GM21529 (cell line): ENCODE results near the gene ZDHHC14.

Source experiments
- ATAC-seq: cut with Tn5 transposase; IDR thresholded peaks from one replicate; pipeline ENCODE4 v1.9.1; 2021; ENCODE audit not compliant: unreplicated experiment

ZDHHC14 gene

DNA sequence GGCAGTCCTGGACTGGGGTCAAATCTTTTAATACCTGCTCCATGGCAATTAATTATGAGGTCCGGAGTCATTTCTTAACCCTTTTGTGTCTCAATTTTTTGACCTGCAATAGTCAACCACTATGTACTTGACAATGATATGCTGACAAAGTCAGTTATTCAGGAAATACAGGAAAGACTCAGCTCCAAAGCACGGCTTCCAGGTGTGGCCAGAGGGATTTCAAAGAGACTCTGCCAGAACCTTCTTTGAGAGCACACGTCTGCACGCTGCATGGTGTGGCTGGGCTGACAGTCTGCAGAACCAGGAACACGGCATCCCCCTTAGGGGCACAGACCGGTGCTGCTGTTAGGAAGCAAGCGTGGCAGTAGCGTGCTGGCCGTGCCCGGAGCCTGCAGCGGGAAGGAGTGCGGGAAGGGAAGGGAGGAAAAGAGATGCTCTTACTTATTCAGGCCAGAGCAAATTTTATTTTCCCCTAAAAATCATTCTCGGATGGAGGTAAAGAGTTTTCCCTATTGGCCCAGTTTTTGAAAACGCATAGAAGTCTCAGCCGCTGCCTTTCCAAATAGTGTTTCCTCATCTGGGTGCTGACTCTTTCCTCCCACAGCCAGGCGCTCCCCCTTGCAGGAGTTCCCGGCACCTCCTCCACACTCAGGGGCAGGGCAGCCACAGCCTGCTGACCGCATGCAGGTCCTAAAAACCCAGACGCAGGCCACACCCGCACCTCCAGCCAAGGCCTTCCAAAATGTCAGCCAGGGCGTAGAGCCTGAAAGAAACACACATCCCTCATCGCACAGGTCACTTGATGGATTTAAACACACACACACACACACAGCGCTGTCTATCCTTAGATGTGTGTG lies 254.6 kb downstream of the ZDHHC14 start:
- ATAC-seq = no peak

DNA sequence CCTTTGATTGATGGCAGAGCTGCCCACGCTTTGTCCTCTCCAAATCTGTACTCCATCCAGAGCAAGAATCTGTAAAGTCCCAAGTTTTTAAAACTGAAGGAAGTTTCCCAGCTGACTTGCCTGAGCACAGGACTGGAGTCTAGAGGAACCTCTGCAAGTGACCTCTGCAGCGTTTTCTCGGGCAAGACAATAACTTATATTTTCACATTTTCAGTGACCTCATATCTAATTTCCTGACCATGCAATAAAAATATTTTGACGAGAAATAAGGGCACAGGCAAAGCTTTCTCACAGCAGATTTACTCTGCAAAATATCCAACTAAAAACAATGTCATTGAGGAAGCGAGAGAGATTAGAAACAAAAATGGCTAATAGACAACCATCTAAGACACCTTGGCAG lies 256.5 kb downstream of the ZDHHC14 start:
- no peak for ATAC-seq

- ATAC-seq = no peak
Measured at GRCh38 chr6:157637941-157638662, 257.1 kb downstream of the ZDHHC14 start.

DNA sequence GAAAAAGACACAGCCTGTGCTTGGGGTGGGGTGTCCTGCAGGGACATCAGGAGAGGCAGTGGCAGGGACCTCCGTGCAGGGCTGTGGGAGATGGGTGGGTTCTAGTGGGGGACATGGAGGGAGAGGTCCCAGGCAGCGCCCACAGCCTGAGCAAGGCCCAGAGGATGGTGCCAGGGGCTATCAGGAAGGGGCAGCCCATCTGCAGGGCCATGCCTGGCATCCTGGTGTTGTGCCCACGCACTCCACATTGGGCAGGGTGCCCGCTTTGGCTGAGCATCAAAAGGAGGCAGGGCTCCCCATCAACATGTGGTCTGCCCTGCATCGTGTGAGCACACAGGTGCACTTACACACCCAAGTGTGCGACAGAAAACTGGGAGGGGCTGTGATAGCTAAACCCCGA lies 257.8 kb downstream of the ZDHHC14 start:
- no peak for ATAC-seq

- no peak for ATAC-seq
Measured at GRCh38 chr6:157640746-157641451, 259.9 kb downstream of the ZDHHC14 start.

GRCh38 chr6:157641837-157642236 lies 260.8 kb downstream of the ZDHHC14 start:
- ATAC-seq = no peak

- no peak for ATAC-seq
Measured at GRCh38 chr6:157642736-157643135, 261.7 kb downstream of the ZDHHC14 start.

- no peak for ATAC-seq
Measured at GRCh38 chr6:157644043-157644810, 263.2 kb downstream of the ZDHHC14 start.

- ATAC-seq = no peak
Measured at GRCh38 chr6:157645201-157645795, 264.3 kb downstream of the ZDHHC14 start.

- ATAC-seq = no peak
Measured at GRCh38 chr6:157646012-157646411, 265.0 kb downstream of the ZDHHC14 start.

DNA sequence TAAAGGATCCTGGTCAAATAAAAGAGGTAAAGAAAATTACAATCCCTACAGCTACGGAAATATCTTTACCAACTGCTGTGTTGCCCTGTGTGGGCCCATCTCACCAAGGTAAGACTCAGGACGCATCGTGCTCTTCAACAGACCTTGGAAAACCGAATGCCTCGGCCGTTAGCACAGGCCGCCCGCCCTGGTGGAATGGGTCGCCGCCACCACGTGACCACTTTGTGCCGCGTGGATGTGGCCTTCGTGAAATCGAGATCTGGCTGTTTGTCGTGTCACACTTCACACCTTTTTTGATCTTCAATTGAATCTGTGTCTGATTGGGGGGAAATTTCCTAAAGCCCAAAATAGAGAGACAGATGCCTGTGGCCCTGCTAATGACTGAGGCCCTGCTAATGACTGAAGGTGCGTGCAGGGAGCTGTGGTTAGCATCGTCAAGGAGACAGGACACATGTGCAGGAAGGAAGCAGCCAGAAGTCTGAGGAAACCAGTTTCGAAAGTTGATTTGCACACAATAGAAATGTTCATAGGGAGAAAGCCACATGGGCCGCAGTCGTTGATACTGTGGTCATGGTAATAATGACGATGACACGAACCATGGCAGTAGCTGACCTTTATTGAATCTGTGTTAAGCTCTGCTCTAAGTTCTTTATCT lies 266.4 kb downstream of the ZDHHC14 start:
- no peak for ATAC-seq

- no peak for ATAC-seq
Measured at GRCh38 chr6:157648561-157648960, 267.6 kb downstream of the ZDHHC14 start.

- ATAC-seq = no peak
Measured at GRCh38 chr6:157649311-157650260, 268.6 kb downstream of the ZDHHC14 start.

DNA sequence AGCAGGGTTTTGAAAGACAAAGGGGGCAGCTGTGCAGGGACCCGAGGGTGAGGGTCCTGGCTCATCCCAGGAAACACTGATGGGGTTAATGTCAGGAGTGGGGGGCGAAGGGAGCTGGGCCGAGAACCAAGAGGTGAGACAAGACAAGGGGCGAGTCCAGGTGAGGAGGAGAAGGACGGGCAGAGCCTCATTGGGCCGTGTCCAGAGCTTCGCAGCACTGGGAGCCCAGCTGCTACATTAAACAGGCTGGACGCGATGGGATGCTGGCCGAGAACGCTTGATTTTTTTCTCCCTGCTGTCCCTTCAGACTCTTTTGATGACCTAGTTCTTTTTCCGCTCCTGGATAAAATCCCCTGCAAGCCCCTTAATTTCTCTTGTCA lies 269.3 kb downstream of the ZDHHC14 start:
- ATAC-seq = no peak

GRCh38 chr6:157650801-157651200 lies 269.8 kb downstream of the ZDHHC14 start:
- no peak for ATAC-seq

DNA sequence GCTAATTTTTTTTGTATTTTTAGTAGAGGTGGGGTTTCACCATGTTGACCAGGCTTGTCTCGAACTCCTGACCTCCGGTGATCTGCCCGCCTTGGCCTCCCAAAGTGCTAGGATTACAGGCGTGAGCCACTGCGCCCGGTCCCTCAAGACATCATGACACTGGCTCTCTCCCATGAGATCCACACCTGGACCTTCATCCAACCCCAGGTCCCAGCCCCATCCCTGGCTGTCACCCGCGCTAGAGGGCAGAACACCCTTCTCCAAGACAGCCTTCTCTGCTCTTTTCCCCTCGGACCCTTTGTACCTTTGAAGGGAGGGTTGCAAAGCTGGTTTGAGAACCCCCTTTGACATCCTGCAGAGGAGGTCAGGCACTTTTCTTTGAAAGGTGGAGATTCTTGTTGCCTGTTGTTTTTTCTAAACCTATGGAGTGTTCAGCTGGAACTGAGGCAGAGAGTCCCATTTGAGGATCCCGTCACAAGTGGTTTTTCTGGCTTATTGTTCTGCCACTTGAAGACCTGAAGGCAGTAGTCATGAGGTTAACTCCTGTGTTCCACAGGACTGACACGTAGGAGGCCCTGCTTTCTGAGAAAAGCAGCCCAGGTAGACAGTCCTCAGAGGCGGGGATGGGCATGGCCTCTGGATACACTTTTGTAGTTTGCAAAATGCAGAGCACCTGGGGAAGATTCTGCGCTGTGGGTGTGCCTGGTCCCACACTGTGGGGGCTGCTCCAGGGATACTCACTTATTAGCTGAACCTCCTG lies 270.9 kb downstream of the ZDHHC14 start:
- ATAC-seq = no peak

DNA sequence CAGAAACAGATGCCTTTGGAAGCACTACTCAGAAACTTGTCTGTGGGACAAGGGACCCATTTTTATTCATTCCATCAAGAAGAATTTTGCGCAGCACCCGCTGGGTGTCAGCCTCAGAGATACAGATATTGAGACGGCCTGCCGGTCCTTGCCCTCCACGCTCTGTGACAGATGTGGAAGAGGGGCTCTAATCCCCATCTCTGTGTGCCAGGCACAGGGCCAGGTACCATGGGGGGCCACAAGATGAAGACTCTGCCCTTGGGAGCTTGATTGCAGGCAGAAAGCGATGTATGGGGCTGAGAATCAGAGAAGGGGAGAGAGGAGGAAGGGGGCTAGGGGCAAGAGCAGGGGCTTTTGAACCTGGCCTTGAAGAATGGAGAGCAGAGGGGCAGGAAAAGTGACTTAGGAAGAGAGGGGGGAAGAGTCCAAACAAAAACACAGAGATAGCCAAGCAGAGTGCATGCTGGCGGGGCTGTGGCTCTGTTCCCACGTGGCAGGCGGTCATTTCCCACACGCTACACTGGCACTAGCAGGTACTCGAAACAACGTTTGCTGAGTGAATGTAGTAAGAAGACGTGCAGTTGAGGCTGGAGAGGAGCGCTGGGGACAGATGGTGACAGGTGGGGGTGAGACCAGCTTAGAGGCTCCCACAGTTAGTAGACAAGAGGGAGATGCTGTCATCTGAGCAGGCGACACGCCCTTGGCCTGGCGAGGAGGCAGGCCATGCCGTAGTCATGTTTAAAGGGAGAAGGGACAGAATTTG lies 271.8 kb downstream of the ZDHHC14 start:
- ATAC-seq = no peak
